C4-2B (cell line): ENCODE measurements around the gene LILRB2.
"Not testable (repeated sequence)": the region's sequence is repeated elsewhere in the genome, so short reads cannot be mapped to it uniquely, and the experiment has no call there.

Source experiments
- H3K27ac ChIP-seq: fragments of 450-650 bp; 2 replicates; pipeline ENCODE4 v1.5.1; 2017
- CTCF ChIP-seq: fragments of 450-650 bp; conservative IDR thresholded peaks from 2 replicates; pipeline ENCODE4 v1.5.1; 2017; ENCODE audit warnings: mild to moderate bottlenecking
- ZFX ChIP-seq: fragments of 450-650 bp; IDR thresholded peaks from 2 replicates; pipeline ENCODE4 v1.6.1; 2017

LILRB2 gene

GRCh38 chr19:54230031-54230430 lies 50.9 kb downstream of the LILRB2 start:
- H3K27ac ChIP-seq: no peak overlapping the region
- no peak for TF ChIP-seq CTCF
- TF ChIP-seq ZFX: no peak

GRCh38 chr19:54229146-54229545 lies 51.8 kb downstream of the LILRB2 start:
- TF ChIP-seq ZFX: no peak
- TF ChIP-seq CTCF: no peak

GRCh38 chr19:54224619-54225018 lies 56.3 kb downstream of the LILRB2 start:
- not testable (repeated sequence) for H3K27ac ChIP-seq

More at GRCh38 chr19:54229146-54229545, 51.8 kb downstream of the LILRB2 start:
- H3K27ac ChIP-seq: no peak overlapping the region

- H3K27ac ChIP-seq: not testable (repeated sequence)
Measured at GRCh38 chr19:54223937-54224281, 57.0 kb downstream of the LILRB2 start.
